Hippocampal formation (tissue), 2 donors: ENCODE results near the gene RAD52.

Experiments used
- DNase-seq, 2 donors: peaks; one replicate each; lab custom pipeline; 2025; lab: John Stamatoyannopoulos, UW

The RAD52 gene

GRCh38 chr12:868722-869121 is 80.8 kb downstream of the RAD52 start:
- DNase-seq: no peak

GRCh38 chr12:867905-868304 is 81.6 kb downstream of the RAD52 start:
- no peak for DNase-seq

- DNase-seq: no peak
Measured at GRCh38 chr12:865614-866013, 83.9 kb downstream of the RAD52 start.

- DNase-seq: no peak
Measured at GRCh38 chr12:863285-863684, 86.2 kb downstream of the RAD52 start.

GRCh38 chr12:862303-862911 is 87.1 kb downstream of the RAD52 start:
- DNase-seq: no peak
